Memory B cell (primary cell): ENCODE measurements around the gene LARP1.

Experiments used
- ATAC-seq: fragments of 150-1000 bp; cut with Tn5 transposase; 2 replicates; pipeline ENCODE4 v1.10.0; 2021; ENCODE audit warnings: low read depth, mild to moderate bottlenecking, moderate library complexity
- DNase-seq, 2 donors: peaks; one replicate each; pipeline ENCODE4 v3.0.0; 2022; ENCODE audit warnings: low spot score in 2 of 2
- H3K27ac Mint-ChIP-seq: one replicate; pipeline ENCODE4 v1.8.0; 2022; ENCODE audit warnings: mild to moderate bottlenecking, moderate library complexity, mixed read lengths
- H3K27me3 Mint-ChIP-seq: one replicate; pipeline ENCODE4 v1.8.0; 2022; ENCODE audit warnings: mixed read lengths
- H3K36me3 Mint-ChIP-seq: one replicate; pipeline ENCODE4 v1.8.0; 2022; ENCODE audit warnings: mild to moderate bottlenecking, mixed read lengths
- H3K4me1 Mint-ChIP-seq: one replicate; pipeline ENCODE4 v1.8.0; 2022; ENCODE audit warnings: mixed read lengths
- H3K4me3 Mint-ChIP-seq: one replicate; pipeline ENCODE4 v1.8.0; 2022; ENCODE audit warnings: mild to moderate bottlenecking, moderate library complexity, mixed read lengths
- H3K9me3 Mint-ChIP-seq: one replicate; pipeline ENCODE4 v1.8.0; 2022; ENCODE audit warnings: mixed read lengths

Gene LARP1

DNA sequence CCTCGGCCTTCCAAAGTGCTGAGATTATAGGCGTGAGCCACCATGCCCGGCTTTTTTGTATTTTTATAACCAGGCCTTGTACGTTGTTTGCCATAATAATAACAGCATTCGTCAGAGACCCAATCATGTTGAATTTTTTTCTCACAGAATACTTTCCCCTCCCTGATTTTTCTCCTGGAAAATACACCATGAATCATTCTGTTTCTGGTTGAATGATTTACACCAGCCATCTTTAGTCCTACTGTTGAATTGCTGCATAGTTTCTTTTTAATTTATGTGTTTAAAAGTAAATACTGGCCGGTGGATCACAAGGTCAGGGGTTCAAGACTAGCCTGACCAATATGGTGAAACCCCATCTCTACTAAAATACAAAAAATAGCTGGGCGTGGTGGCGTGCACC lies 106.8 kb downstream of the LARP1 start:
- Mint-ChIP-seq H3K36me3 (peaks cover 18% of the 10 kb centered on the region), H3K27me3 (no peaks in the 10 kb centered on the region), H3K27ac (no peak overlapping the region), H3K4me3 (peak overlapping the region; percentile 44), H3K4me1 (peaks cover 35% of the 10 kb centered on the region), H3K9me3 (no peaks in the 10 kb centered on the region)
- ATAC-seq (no peak), DNase-seq (no peak)

DNA sequence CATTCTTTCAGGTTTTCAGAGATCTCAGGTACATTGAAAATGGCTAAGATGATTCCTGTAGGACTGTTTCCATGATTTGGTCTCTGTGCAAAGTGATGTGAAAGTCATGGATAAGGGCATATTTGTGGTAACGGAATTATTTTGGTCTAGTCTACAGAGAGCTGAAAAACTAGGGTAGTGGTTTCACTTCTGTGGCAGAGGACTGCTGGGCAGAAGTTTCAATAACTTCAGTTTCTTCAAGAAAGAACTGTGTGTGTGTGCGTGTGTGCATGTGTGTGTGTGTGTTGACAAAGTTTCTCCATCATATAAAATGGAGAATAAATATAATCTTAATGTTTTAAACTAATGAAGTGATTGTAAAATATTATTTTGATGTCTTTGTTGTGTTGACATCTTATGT lies 107.6 kb downstream of the LARP1 start:
- ATAC-seq (no peak), DNase-seq (no peak)
- peaks cover 33% of the 10 kb centered on the region for H3K4me1 Mint-ChIP-seq
- peak overlapping the region; percentile 72 for H3K27ac Mint-ChIP-seq
- no peaks in the 10 kb centered on the region for H3K27me3 Mint-ChIP-seq
- H3K36me3 Mint-ChIP-seq = peaks cover 20% of the 10 kb centered on the region
- no peaks in the 10 kb centered on the region for H3K9me3 Mint-ChIP-seq
- peak overlapping the region; percentile 51 for H3K4me3 Mint-ChIP-seq

DNA sequence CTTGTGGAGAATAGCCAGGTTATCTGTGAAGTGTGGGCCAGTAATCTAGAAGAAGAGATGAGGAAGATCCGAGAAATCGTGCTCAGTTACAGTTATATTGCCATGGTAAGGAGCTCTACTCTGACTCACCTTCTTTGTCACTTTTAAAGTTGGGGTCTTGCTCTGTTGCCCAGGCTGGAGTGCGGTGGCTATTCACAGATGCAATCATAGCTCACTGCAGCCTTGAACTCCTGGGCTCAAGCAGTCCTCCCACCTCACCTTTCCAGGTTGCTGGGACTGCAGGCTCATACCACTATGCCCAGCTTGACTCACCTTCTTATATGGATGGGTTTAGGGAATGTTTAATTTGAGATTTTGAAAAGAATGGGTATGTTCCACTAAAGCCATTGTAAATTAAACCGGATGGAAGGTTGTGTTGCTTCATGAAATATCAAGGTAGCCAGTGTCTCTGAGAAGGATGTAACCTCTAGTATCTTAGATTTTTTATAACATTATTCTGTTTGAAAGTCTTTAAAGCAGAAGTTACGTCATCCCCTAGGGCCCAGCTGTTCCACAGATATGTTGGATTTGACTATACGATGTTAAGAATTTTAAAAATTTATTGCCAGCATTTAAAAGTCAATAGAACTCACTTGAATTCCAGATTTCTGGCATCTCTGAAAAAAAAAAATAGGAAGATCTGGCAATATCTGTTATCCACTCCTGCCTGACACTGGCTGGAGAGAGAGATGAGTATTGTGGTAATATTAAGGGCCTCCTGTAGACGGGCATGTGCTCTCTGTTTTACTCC lies 108.3 kb downstream of the LARP1 start:
- Mint-ChIP-seq H3K4me1 (peaks cover 33% of the 10 kb centered on the region), H3K9me3 (no peaks in the 10 kb centered on the region), H3K27me3 (no peaks in the 10 kb centered on the region), H3K27ac (peak overlapping the region; percentile 72), H3K4me3 (no peak overlapping the region), H3K36me3 (peaks cover 20% of the 10 kb centered on the region)
- ATAC-seq (no peak), DNase-seq (no peak)

DNA sequence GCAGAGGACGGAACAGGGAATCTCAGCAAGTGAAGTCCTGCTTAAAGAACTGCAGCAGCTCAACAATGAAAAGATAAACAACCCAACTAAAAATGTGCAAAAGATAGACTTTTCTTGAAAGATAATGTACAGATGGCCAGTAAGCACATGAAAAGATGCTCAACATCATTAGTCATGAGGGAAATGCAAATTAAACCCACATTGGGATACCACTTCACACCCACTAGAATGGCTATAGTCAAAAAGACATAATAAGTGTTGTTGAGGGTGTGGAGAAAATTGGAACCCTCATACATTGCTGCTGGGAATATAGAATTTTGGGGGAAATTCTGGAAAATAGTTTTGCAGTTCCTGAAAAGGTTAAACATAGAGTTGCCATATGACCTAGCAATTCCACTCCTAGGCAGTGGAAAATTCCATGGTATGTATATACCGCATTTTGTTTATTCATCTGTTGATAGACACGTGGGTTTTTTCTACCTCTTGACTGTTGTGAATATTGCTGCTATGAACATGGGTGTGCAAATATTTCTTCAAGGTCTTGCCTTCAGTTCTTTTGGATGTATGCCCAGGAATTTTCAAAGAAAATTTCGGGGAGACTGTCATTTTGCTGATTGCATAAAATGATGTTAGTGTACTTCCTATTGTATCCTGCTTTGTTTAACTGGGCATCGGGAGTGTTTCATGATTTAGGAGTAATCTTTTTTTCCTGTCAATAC lies 110.4 kb downstream of the LARP1 start:
- H3K27ac Mint-ChIP-seq = no peak overlapping the region
- H3K9me3 Mint-ChIP-seq = no peaks in the 10 kb centered on the region
- no peak overlapping the region for H3K4me3 Mint-ChIP-seq
- ATAC-seq = no peak
- H3K36me3 Mint-ChIP-seq = peaks cover 20% of the 10 kb centered on the region
- no peak for DNase-seq
- peaks cover 22% of the 10 kb centered on the region for H3K4me1 Mint-ChIP-seq
- no peaks in the 10 kb centered on the region for H3K27me3 Mint-ChIP-seq

DNA sequence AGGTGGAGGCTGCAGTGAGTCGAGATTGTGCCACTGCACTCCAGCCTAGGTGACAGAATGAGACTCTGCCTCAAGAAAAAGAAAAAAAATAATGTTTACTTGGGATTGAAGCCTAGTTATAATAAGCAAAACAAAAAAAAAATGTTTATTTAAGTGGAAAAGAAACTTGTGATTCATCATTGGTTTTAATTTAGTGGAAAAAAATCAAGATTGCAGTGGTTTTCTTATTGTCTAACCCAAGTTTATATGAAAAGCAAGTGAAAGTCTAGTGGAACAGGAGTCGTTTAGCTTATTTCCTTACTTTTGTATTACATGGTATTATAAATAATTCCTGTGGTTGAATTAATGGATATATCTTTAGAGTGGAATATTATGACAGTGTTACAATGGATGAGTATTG lies 111.7 kb downstream of the LARP1 start:
- no peaks in the 10 kb centered on the region for H3K27me3 Mint-ChIP-seq
- H3K9me3 Mint-ChIP-seq = no peaks in the 10 kb centered on the region
- no peak overlapping the region for H3K4me3 Mint-ChIP-seq
- no peak overlapping the region for H3K27ac Mint-ChIP-seq
- no peak for DNase-seq
- H3K36me3 Mint-ChIP-seq = peaks cover 24% of the 10 kb centered on the region
- no peak for ATAC-seq
- peaks cover 16% of the 10 kb centered on the region for H3K4me1 Mint-ChIP-seq
